Measurements from ENCODE around the gene KPRP.

DNA sequence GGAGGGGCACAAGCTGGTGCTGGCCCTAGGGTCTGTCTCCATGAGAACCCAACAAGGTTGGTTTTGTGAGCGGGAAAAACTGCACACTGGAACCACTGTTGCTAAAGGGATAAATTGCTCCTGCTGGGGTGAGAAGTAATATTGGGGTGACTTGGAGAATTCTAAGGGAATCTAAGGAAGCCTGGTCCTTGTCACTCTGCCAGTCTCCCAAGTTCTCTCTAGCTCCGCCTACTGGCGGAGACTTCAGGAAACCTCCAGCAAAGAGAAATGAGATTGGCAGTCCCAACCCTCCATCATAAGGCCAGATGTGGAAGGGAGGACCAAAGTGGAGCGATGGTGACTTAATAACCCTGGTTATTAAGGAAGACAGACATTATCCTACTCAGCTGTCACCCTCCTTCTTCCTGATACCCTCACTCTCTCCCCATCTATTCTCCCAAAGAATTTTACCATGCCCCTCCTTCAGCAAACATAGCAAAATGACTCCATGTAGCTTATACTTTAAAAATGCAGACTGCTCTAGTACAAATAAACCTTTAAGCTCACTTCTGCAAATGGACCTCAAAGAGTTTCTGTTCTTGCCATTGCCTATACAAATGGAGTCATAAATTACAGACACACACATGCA is 19.8 kb downstream of the KPRP start:
- TF ChIP-seq CTCF (conservative IDR thresholded peaks at IDR 0.05 in 1 of 2, IDR thresholded peaks at IDR 0.05 in 1 of 2; ENCODE audit: extremely low read depth in 1 of 2, insufficient read depth in 1 of 2, low read depth in 1 of 2, low read length in 2 of 2) (peak; percentile 29 to 60), EZH2 (IDR thresholded peaks at IDR 0.05; ENCODE audit: borderline replicate concordance, low read length) (no peak)

Data from mammary epithelial cell (primary cell).